ENCODE data around the gene ABL2.
"Not testable (repeated sequence)": the region's sequence is repeated elsewhere in the genome, so short reads cannot be mapped to it uniquely, and the experiment has no call there.

Gene ABL2

GRCh38 chr1:179135168-179135567 lies 94.3 kb downstream of the ABL2 start:
- not testable (repeated sequence) for DNase-seq (ENCODE audit: low spot score)

DNA sequence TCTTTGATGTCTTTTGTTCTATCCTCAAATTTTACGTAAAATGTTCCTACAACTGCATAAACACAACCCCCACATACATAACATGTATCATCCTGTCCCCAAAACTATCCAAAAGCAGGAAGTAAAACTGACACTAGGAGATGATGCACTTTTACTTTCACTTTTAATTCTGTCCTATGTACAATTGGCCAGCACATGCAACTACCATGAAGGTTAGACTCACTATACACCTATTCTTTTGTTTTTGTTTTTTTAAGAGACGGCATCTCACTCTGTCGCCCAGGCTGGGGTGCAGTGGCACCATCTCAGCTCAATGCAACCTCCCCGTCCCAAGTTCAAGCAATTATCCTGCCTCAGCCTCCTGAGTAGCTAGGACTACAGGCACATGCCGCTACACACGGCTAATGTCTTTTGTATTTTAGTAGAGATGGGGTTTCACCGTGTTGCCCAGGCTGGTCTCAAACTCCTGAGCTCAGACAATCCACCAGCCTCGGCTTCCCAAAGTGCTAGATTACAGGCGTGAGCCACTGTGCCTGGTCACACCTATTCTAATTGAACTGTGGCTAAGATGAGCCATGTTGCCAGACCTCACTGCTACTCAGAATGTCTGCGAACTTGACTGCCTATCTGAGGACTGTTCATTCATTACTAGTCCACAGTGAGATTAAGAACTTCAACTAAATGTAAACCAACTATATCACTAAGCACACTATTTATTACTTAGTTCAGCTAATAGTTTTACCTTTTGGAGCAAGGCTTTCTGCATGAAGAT lies 99.6 kb downstream of the ABL2 start:
- DNase-seq (ENCODE audit: low spot score): no peak

GRCh38 chr1:179128520-179128919 lies 101.0 kb downstream of the ABL2 start:
- no peak for DNase-seq (ENCODE audit: low spot score)

- DNase-seq (ENCODE audit: low spot score): peak; percentile 67
Observed at GRCh38 chr1:179127163-179127895, 102.1 kb downstream of the ABL2 start.

DNA sequence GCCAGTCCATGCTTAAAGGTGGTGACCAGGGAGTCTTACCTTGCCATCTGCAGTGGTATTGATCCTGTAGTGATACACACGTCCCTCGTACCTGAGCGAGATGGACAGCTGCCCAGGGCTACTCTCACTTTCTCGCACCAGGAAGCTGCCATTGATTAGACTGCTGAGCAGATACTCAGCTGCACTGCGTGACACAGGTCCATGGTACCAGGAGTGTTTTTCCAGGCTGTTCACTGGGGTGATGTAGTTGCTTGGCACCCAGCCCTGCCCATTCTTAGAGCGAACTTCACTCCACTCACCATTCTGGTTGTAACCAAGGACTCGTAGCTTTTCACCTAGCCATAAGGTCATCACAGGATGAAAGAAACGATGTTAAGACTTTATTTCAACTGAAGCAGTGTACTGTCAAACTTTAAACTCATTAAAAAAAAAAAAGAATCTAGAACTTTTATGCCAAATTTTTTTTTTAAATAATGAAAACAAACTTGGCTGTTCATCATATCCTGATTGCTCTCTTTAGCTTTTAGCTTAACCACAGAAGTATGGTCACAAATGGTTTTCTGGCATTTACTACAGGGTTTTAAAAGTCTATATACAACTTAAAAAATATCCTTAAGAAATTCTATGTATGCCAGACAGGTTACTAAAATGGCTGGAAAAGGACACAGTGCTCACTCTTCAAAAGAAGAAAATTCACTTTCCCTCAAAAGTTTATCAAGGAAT lies 103.0 kb downstream of the ABL2 start:
- DNase-seq (ENCODE audit: low spot score): no peak

DNA sequence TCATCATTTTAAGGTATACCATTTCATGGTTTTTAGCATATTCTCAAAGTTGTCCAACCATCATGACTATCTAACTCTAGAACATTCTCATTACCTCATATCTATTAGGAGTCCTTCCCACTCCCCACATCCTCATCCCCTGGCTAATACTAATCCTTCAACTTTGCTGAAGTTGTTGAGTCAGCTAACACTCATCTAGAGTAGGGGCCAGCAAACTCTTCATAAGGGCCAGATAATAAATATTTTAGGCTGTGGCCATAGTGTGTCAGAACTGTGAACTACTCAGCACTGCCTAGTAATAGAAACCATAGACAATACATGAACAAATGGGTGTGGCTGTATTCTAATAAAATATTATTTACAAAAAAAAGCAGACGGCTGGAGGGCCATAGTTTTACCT lies 104.6 kb downstream of the ABL2 start:
- no peak for DNase-seq (ENCODE audit: low spot score)

DNA sequence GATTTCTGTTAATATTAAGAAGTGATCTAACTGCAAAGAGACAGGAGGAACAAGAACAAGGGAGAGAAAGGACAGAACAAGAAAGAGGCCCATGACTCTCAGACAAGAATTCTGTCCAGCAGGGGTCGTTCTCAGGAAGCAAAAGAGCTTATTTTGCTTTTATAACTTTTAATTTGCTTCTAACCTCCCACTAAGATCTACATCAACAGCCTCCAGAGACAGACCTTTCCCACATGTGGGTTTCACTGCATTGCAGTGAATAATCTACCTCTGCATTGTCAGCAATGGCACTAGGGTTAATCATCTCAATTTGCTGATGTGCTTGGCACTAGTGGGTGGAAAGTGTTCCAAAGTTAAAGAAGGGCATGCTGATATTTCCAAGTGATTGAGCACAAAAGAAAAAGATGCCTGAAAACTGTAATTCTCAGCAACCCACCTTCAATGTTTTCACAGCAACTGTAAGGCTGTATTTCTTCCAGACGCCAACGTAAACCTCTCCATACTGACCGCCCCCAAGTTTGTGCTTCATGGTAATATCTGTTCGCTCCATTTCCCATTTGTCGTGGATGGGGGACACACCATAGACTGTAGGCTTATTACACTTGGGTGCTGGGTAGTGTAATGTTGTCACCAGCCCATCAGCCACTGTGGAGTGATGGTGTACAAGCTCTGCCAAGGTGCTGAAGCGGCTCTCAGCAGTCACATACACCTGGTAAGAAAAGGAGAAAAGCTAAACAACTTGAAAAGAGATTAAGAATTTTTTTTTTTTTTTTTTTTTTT lies 108.1 kb downstream of the ABL2 start:
- no peak for DNase-seq (ENCODE audit: low spot score)

GRCh38 chr1:179120736-179121135 lies 108.7 kb downstream of the ABL2 start:
- DNase-seq (ENCODE audit: low spot score): no peak

DNA sequence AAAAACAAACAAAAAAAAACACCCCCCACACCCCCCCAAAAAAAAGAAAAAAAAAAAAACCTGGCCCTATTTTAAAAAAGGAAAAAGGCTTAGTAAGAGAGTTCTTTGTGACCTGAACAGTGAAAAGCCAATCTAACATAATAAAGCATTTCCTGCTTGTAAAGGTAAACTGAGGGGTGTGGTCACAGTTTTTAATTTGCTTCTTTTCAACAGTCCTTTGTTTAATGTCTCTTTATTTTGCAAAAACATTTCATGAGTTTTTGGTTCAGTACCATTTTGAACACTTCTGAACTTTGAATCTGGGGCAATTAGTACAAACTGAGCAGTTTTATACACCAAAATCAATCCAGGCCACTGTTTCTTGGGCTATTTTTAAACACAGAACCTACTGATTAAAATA lies 110.0 kb downstream of the ABL2 start:
- DNase-seq (ENCODE audit: low spot score): no peak

GRCh38 chr1:179115181-179115580 lies 114.3 kb downstream of the ABL2 start:
- DNase-seq (ENCODE audit: low spot score): no peak

DNA sequence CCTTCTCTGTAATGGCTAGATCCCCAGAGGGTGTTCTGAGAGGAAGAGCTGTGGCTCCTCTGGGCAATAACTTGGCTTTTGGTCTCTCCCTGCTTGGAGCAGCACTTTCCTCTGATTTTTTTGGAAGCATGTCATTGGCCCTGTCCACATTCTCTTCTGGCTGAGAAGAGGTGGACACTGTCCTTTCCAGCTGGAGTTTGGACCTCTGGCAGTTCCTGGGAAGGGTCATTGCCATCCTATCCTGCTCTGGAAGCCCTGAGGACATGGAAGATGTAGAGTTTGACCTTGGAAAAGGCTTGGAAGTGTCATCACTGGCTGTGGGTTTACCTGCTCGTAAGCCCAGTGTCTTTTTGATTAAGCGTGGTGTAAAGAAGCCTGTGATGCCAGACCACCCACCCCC lies 120.8 kb downstream of the ABL2 start:
- DNase-seq (ENCODE audit: low spot score): no peak

- DNase-seq (ENCODE audit: low spot score): no peak
Observed at GRCh38 chr1:179107706-179108629, 121.5 kb downstream of the ABL2 start.

DNA sequence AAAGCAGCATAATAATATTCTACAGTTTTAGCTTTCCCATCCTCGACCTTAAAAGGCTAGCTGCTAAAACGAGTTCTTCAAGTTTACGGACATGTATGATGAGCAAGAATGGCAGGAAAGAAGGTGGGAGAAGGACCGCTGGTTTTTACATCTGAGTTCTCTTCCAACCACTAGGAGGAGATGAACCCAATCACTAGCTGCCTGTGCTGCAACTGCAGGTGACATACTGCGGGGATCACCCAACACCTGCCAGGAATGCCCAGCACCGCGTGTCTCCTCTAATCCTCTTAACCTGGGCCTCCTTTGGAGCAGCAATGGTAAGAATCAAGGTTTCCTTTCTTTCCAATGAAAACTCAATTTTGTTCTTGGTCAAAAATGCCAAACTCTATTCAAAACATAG lies 124.1 kb downstream of the ABL2 start:
- DNase-seq (ENCODE audit: low spot score): no peak

- no peak for DNase-seq (ENCODE audit: low spot score)
Observed at GRCh38 chr1:179104611-179105250, 124.7 kb downstream of the ABL2 start.

DNA sequence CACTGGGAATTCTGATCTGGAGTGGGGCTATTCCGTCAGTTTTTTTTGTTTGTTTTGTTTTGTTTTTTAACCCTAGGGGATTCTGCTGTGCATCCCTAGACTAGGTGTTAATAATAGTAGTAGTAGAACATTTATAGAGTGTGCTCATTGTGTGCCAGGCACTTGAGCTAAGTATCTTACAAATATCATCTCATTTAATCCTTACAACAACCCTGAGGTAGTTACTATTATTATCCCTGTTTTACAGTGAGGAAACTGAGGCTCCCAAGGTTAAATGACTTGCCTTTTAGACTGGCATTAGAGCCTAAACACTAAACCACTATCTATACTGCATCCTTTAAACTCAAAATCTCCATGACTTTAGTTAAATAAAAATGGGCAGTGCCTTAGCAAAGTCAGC lies 125.5 kb downstream of the ABL2 start:
- DNase-seq (ENCODE audit: low spot score): no peak

DNA sequence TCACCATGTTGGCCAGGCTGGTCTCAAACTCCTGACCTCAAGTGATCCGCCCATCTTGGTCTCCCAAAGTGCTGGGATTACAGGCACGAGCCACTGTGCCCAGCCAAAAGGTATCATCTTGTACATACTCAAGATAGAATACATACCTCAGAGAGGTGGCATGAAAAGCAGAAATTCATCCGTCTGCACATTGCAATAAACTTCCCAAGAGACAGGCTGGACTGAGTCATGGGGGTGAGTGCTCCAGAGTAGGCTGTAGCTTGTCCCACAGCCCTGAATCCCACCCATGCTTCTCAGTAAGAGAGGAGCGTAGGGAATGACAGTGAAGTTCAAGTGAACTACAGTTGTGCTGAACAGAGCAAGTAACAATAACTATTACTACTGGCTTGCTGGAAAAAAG lies 127.9 kb downstream of the ABL2 start:
- DNase-seq (ENCODE audit: low spot score): no peak

DNA sequence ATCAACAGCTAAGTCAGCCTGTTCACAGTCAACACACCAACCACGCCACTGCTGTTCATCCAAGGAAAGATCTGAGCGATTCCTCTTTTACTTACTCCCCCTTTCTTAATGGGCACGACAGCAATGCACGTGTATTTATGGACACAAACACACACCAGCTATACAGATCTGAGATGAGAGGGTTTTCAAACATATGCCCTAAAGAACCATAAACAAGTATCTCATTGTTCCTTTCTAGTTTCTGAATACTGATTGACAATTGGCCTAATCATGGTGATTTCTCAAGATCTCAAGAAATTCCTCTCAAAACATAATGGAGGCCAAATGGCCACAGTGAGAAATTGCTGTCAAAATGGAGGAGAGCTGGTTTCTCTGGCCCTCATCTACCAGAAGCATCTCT lies 129.6 kb downstream of the ABL2 start:
- DNase-seq (ENCODE audit: low spot score): no peak

DNA sequence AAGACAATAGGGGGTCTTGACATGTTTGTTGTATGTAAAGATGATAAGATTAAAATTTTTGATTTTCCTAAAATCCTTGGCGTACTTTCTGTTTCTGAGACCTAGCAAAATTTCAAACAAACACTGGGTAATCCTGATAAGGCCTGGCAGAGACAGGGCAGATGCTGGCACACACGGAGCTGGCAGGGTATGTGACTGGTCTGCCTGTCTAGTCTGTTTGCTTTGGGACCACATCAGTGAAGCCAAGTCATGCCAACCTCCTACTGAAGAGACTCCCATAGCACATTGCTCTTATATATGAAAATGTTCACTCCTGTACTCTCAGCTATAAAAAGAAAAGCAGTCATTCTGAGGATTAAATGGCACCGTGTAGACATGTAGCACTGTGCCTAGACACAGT lies 133.6 kb downstream of the ABL2 start:
- no peak for DNase-seq (ENCODE audit: low spot score)

DNA sequence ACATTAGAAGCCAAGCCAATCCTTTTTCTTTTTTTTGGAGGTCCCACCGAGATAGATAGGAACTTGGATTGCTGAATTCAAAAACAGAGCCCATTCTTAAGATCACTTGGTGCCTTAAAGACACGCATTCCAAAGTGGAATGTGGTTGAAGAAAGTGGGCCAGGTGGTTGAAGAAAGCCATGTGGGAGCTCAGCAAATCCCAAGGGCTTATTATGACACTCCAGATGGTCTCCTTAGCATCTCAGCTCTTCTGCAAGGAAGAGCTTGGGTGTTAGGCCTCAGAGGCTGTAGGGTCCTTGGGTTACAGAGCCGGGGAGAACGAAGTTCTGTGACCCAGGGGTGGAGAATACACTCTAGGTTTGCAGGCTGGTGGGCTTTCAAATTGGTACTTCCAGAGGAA lies 134.1 kb downstream of the ABL2 start:
- no peak for DNase-seq (ENCODE audit: low spot score)

- DNase-seq (ENCODE audit: low spot score): peak; percentile 47
Observed at GRCh38 chr1:179094818-179095217, 134.7 kb downstream of the ABL2 start.
